WTC11 (cell line): Measurements from ENCODE around the gene LRRFIP2.

Experiments
- CTCF ChIP-seq: fragments of 200-600 bp; IDR thresholded peaks from 2 replicates; pipeline ENCODE4 v1.8.0; 2022; ENCODE audit warnings: antibody characterized with exemption
- ELF4 ChIP-seq: sonication (generic); formaldehyde crosslinking; IDR thresholded peaks from 2 replicates; pipeline ENCODE4 v1.8.1; 2022; ENCODE audit warnings: low read depth, mild to moderate bottlenecking, moderate library complexity, missing genetic modification reagents
- FOXJ3 ChIP-seq: sonication (generic); formaldehyde crosslinking; IDR thresholded peaks from 2 replicates; pipeline ENCODE4 v1.9.0; 2021; ENCODE audit warnings: missing genetic modification reagents, mild to moderate bottlenecking, borderline replicate concordance
- JUN ChIP-seq: sonication (generic); formaldehyde crosslinking; IDR thresholded peaks from 2 replicates; pipeline ENCODE4 v1.8.0; 2023; ENCODE audit warnings: mild to moderate bottlenecking, missing genetic modification reagents
- KAT7 ChIP-seq: sonication (generic); formaldehyde crosslinking; IDR thresholded peaks from 2 replicates; pipeline ENCODE4 v1.8.1; 2023; ENCODE audit warnings: missing genetic modification reagents, mild to moderate bottlenecking, borderline replicate concordance
- NFYB ChIP-seq: sonication (generic); formaldehyde crosslinking; conservative IDR thresholded peaks from 2 replicates; pipeline ENCODE4 v1.8.0; 2022; ENCODE audit warnings: low read depth, missing genetic modification reagents
- PRDM15 ChIP-seq: sonication (generic); formaldehyde crosslinking; IDR thresholded peaks from 2 replicates; pipeline ENCODE4 v1.8.0; 2022; ENCODE audit warnings: missing genetic modification reagents
- SP1 ChIP-seq: sonication (generic); formaldehyde crosslinking; conservative IDR thresholded peaks from 2 replicates; pipeline ENCODE4 v1.8.1; 2022; ENCODE audit warnings: missing genetic modification reagents
- TEAD1 ChIP-seq: sonication (generic); formaldehyde crosslinking; IDR thresholded peaks from 2 replicates; pipeline ENCODE4 v1.8.0; 2022; ENCODE audit warnings: mild to moderate bottlenecking, missing genetic modification reagents

- TF ChIP-seq CTCF (no peak), NFYB (no peak), JUN (CRISPR knock-in tag) (no peak), PRDM15 (no peak), FOXJ3 (CRISPR knock-in tag) (no peak), KAT7 (no peak), SP1 (no peak), ELF4 (CRISPR knock-in tag) (no peak), TEAD1 (CRISPR knock-in tag) (no peak)
Measured at GRCh38 chr3:37168896-37169295, 5.5 kb downstream of the LRRFIP2 start.
